Panc1 (cell line): ENCODE data around the gene FHL2. TPM values are rescaled to one million over a fixed set of nuclear protein-coding genes. Genes with fewer than 3 reads are reported as not detected.

Source experiments
- ATAC-seq: fragments of 200-7000 bp; cut with Tn5 transposase; 2 replicates; pipeline ENCODE4 v1.9.1; 2020; ENCODE audit warnings: mild to moderate bottlenecking, moderate library complexity
- Bru-seq: library from RNA; stranded (reverse); fragments of 400-500 nt; gene quantifications from one replicate; lab custom pipeline; 2021; lab: Mats Ljungman, UMichigan
- BruChase-seq, 2 experiments: library from RNA; stranded (reverse); fragments of 400-500 nt; gene quantifications; one replicate each; lab custom pipeline; 2021; lab: Mats Ljungman, UMichigan
- BruUV-seq: library from RNA; stranded (reverse); fragments of 400-500 nt; replicated peaks from 2 replicates; lab custom pipeline; 2021; lab: Mats Ljungman, UMichigan
- CTCF ChIA-PET: fragments of 300-600 bp; sonication (Branson Sonifier 250); formaldehyde crosslinking; loops from one replicate; lab custom pipeline; 2022; ENCODE audit warnings: antibody characterized with exemption; lab: Charles Lee
- POLR2A ChIA-PET: fragments of 300-600 bp; sonication (Branson Sonifier 250); formaldehyde crosslinking; loops from one replicate; lab custom pipeline; 2022; ENCODE audit warnings: antibody characterized with exemption; lab: Charles Lee
- DNase-seq: peaks from one replicate; pipeline ENCODE4 v3.0.0-alpha.2; 2010; ENCODE audit warnings: low read depth, low spot score
- H3K27ac ChIP-seq: 2 replicates; pipeline ENCODE4 v1.5.1; 2011; ENCODE audit warnings: mild to moderate bottlenecking, low read length, inconsistent platforms
- H3K27me3 ChIP-seq: fragments of 200-500 bp; sonication (Bioruptor generic); 2 replicates; pipeline ENCODE4 v1.6.0; 2014; ENCODE audit warnings: low read length, inconsistent platforms; ENCODE audit not compliant: control insufficient read depth, insufficient read depth
- H3K36me3 ChIP-seq: fragments of 200-500 bp; sonication (Bioruptor generic); 2 replicates; pipeline ENCODE4 v1.5.1; 2014; ENCODE audit warnings: inconsistent platforms, mild to moderate bottlenecking, low read length, moderate library complexity; ENCODE audit not compliant: control insufficient read depth, insufficient read depth
- H3K4me1 ChIP-seq: 2 replicates; pipeline ENCODE4 v1.5.1; 2011; ENCODE audit warnings: inconsistent platforms, mild to moderate bottlenecking, low read length, moderate library complexity; ENCODE audit not compliant: control insufficient read depth, insufficient read depth
- H3K4me3 ChIP-seq, 2 experiments: 2 replicates each; pipeline ENCODE4 v1.5.1; 2011 to 2012; ENCODE audit warnings: low read depth in 2 of 2, low read length in 2 of 2, mild to moderate bottlenecking in 2 of 2, inconsistent platforms in 1 of 2, moderate library complexity in 1 of 2
- H3K9me3 ChIP-seq: fragments of 200-500 bp; sonication (Bioruptor generic); 2 replicates; pipeline ENCODE4 v1.5.1; 2014; ENCODE audit warnings: low read depth, mild to moderate bottlenecking, inconsistent platforms, low read length, moderate library complexity; ENCODE audit not compliant: control insufficient read depth, insufficient read depth
- CTCF ChIP-seq: fragments of 450-650 bp; IDR thresholded peaks from 2 replicates; pipeline ENCODE4 v1.5.1; 2017; ENCODE audit warnings: mild to moderate bottlenecking
- POLR2AphosphoS5 ChIP-seq: IDR thresholded peaks from 2 replicates; pipeline ENCODE4 v1.6.1; 2012; ENCODE audit warnings: mild to moderate bottlenecking, low read depth, low read length, moderate library complexity
- REST ChIP-seq, 2 experiments: IDR thresholded peaks; 2 replicates each; pipeline ENCODE4 v1.6.1; 2011 to 2012; ENCODE audit warnings: low read depth in 2 of 2, control low read depth in 1 of 2, low read length in 1 of 2, mild to moderate bottlenecking in 1 of 2, moderate library complexity in 1 of 2; ENCODE audit not compliant: insufficient read depth in 1 of 2
- SIN3A ChIP-seq: IDR thresholded peaks from 2 replicates; pipeline ENCODE4 v1.6.1; 2012; ENCODE audit warnings: low read depth, mild to moderate bottlenecking, low read length, moderate library complexity, borderline replicate concordance; ENCODE audit not compliant: insufficient read depth
- TCF7L2 ChIP-seq: IDR thresholded peaks from 2 replicates; pipeline ENCODE4 v1.6.1; 2011; ENCODE audit warnings: mild to moderate bottlenecking, low read depth, low read length, inconsistent platforms
- in situ Hi-C: cut with HindIII; loops from 2 replicates; pipeline ENCODE4 v1.10.0; 2016; ENCODE audit warnings: low sequenced_read_pairs, low pct_unique_long_range_greater_than_20kb
- intact Hi-C: fragments of 100-400 bp; cut with micrococcal nuclease; formaldehyde crosslinking; loops from one replicate; pipeline ENCODE4 v1.10.0; 2022; ENCODE audit not compliant: unreplicated experiment
- long read RNA-seq: library from polyadenylated mRNA; unstranded; transcript quantifications from one replicate; pipeline ENCODE4 v2.0.0, GENCODE V29; 2021; ENCODE audit not compliant: unreplicated experiment
- polyA plus RNA-seq: library from polyadenylated mRNA; unstranded; fragments of >200 nt; gene quantifications from one replicate; pipeline ENCODE4 v1.2.1, GENCODE V29; 2012; ENCODE audit warnings: missing spikeins; ENCODE audit not compliant: insufficient read length
- total RNA-seq: library from RNA; stranded (reverse); gene quantifications from one replicate; pipeline ENCODE4 v1.2.1, GENCODE V29; 2021; ENCODE audit not compliant: unreplicated experiment

The FHL2 gene
- total RNA-seq (378 TPM), Bru-seq, nascent RNA (percentile 98 among the genes with signal in this experiment), BruChase-seq, experiment 1, labeled RNA remaining after a 2-hour chase (percentile 91 among the genes with signal in this experiment), BruChase-seq, experiment 2, labeled RNA remaining after a 6-hour chase (percentile 89 among the genes with signal in this experiment)
- 411 TPM for polyA plus RNA-seq
- long read RNA-seq, full-length matches to known transcripts, result 390 of 539 reads
- long read RNA-seq, partial matches to known transcripts, result 59 of 539 reads
- long read RNA-seq, other reads (novel, unspliced or antisense), result 90 of 539 reads

- Histone ChIP-seq H3K9me3 (no peaks in the 10 kb centered on the region), H3K27ac (peak within 1 kb of the TSS; percentile 100), H3K4me3 (peak within 1 kb of the TSS; percentile 86 to 90), H3K36me3 (peaks cover 21% of the 10 kb centered on the region), H3K27me3 (no peaks in the 10 kb centered on the region), H3K4me1 (peaks cover 70% of the 10 kb centered on the region)
- BruUV-seq, result no TSS peak
- ChIA-PET POLR2A (interaction anchor here (0.6 to 2.1 kb wide), 4 partner anchors 9 to 354 kb away, joined by 3 to 10 read pairs (median 3); no protein-coding TSS in a partner anchor), CTCF (interaction anchor here (1.0 to 1.1 kb wide), 2 partner anchors 121 to 122 kb away, joined by 4 read pairs; no protein-coding TSS in a partner anchor)
- in situ Hi-C loops, result no loop called here
- intact Hi-C loops, result loop anchor here (5.0 kb wide), 1 partner anchor 124 kb away; no protein-coding TSS in a partner anchor
- peak; percentile 77 for ATAC-seq
- TF ChIP-seq TCF7L2, result no peak
- TF ChIP-seq REST (IDR thresholded peaks at IDR 0.05; ENCODE audit: insufficient read depth in 1 of 2, low read depth in 2 of 2, low read length in 1 of 2), result 0 out of 4 replicates have a peak, but pooled peaks of 1 of the 2 experiments have one; percentile 34
- TF ChIP-seq CTCF, result peak; percentile 78
- peak; percentile 91 for TF ChIP-seq POLR2AphosphoS5
- TF ChIP-seq SIN3A, result 0 out of 2 replicates have a peak, but pooled peaks have one; percentile 22
- no peak for DNase-seq
Observed at GRCh38 chr2:105398336-105399206, at the start of gene FHL2. FHL2 (minus strand) TSS chr2:105399051; CDS start chr2:105386516, 12,535 bp downstream.

- intact Hi-C loops (no loop called here), in situ Hi-C loops (no loop called here)
- TF ChIP-seq SIN3A (no peak), REST (IDR thresholded peaks at IDR 0.05; ENCODE audit: insufficient read depth in 1 of 2, low read depth in 2 of 2, low read length in 1 of 2) (no peak), POLR2AphosphoS5 (no peak), CTCF (no peak), TCF7L2 (no peak)
- CTCF ChIA-PET, result no interaction called here
- POLR2A ChIA-PET, result no interaction called here
- no peaks in the 10 kb centered on the region for H3K36me3 ChIP-seq
- H3K9me3 ChIP-seq, result no peaks in the 10 kb centered on the region
- ATAC-seq (no peak), DNase-seq (no peak)
- H3K4me3 ChIP-seq, result no peak overlapping the region
- BruUV-seq, result no TSS peak
- H3K27me3 ChIP-seq, result no peaks in the 10 kb centered on the region
- H3K27ac ChIP-seq, result peak overlapping the region; percentile 98
- peaks cover 28% of the 10 kb centered on the region for H3K4me1 ChIP-seq
Observed at GRCh38 chr2:105447476-105447875, 48.6 kb upstream of the FHL2 start.
